Mesenchymal stem cell (in vitro differentiated cells and primary cell): ENCODE data around the gene ZCCHC13.

Source experiments
- DNase-seq: peaks from one replicate; pipeline ENCODE4 v3.0.0-alpha.2; 2013
- H2AFZ ChIP-seq: one replicate; pipeline ENCODE4 v1.6.1; 2013; ENCODE audit warnings: low read depth, mild to moderate bottlenecking, control low read depth, inconsistent platforms, low read length, moderate library complexity
- H2AK5ac ChIP-seq: 2 replicates; pipeline ENCODE4 v1.6.1; 2013; ENCODE audit warnings: low read length, moderate library complexity, mild to moderate bottlenecking, inconsistent platforms; ENCODE audit not compliant: severe bottlenecking
- H2BK120ac ChIP-seq: one replicate; pipeline ENCODE4 v1.6.1; 2013; ENCODE audit warnings: low read depth, mild to moderate bottlenecking, inconsistent platforms, low read length, moderate library complexity
- H2BK12ac ChIP-seq, 2 experiments: one replicate each; pipeline ENCODE4 v1.6.1; 2013; ENCODE audit warnings: inconsistent platforms in 2 of 2, low read length in 2 of 2, mild to moderate bottlenecking in 2 of 2, moderate library complexity in 2 of 2, control low read depth in 1 of 2
- H2BK15ac ChIP-seq: one replicate; pipeline ENCODE4 v1.6.1; 2013; ENCODE audit warnings: mild to moderate bottlenecking, low read depth, inconsistent platforms; ENCODE audit not compliant: poor library complexity, severe bottlenecking
- H2BK5ac ChIP-seq: 2 replicates; pipeline ENCODE4 v1.6.1; 2013; ENCODE audit warnings: low read depth, mild to moderate bottlenecking, low read length, control low read depth, inconsistent platforms; ENCODE audit not compliant: poor library complexity, severe bottlenecking
- H3K14ac ChIP-seq, 2 experiments: one replicate each; pipeline ENCODE4 v1.6.1; 2013; ENCODE audit warnings: inconsistent platforms in 2 of 2, low read length in 2 of 2, control low read depth in 1 of 2, mild to moderate bottlenecking in 1 of 2, moderate library complexity in 1 of 2
- H3K18ac ChIP-seq, 2 experiments: one replicate each; pipeline ENCODE4 v1.6.1; 2013; ENCODE audit warnings: inconsistent platforms in 2 of 2, low read length in 2 of 2, control low read depth in 1 of 2, low read depth in 1 of 2, mild to moderate bottlenecking in 1 of 2
- H3K23ac ChIP-seq, 2 experiments: one replicate each; pipeline ENCODE4 v1.6.1; 2013; ENCODE audit warnings: inconsistent platforms in 2 of 2, low read length in 2 of 2, mild to moderate bottlenecking in 2 of 2, moderate library complexity in 2 of 2, control low read depth in 1 of 2
- H3K27ac ChIP-seq: 2 replicates; pipeline ENCODE4 v1.5.1; 2013; ENCODE audit warnings: mild to moderate bottlenecking, moderate library complexity, low read length, control low read depth, inconsistent platforms; ENCODE audit not compliant: poor library complexity, severe bottlenecking
- H3K27me3 ChIP-seq, 2 experiments: 2 replicates each; pipeline versions ENCODE4 v1.6.1 to v1.7.0; 2013; ENCODE audit warnings: low read length in 2 of 2, mild to moderate bottlenecking in 2 of 2, moderate library complexity in 2 of 2, control low read depth in 1 of 2, inconsistent platforms in 1 of 2; ENCODE audit not compliant: control insufficient read depth in 1 of 2, insufficient read depth in 1 of 2
- H3K36me3 ChIP-seq, 2 experiments: 2 replicates each; pipeline versions ENCODE4 v1.6.1 to v1.7.0; 2013; ENCODE audit warnings: low read length in 2 of 2, control low read depth in 1 of 2, inconsistent platforms in 1 of 2, low read depth in 1 of 2, mild to moderate bottlenecking in 1 of 2; ENCODE audit not compliant: insufficient read depth in 2 of 2, control insufficient read depth in 1 of 2
- H3K4ac ChIP-seq, 2 experiments: one replicate each; pipeline ENCODE4 v1.6.1; 2013; ENCODE audit warnings: inconsistent platforms in 2 of 2, low read length in 2 of 2, mild to moderate bottlenecking in 2 of 2, moderate library complexity in 2 of 2, control low read depth in 1 of 2, low read depth in 1 of 2
- H3K4me1 ChIP-seq: 2 replicates; pipeline ENCODE4 v1.6.1; 2013; ENCODE audit warnings: low read depth, low read length, control low read depth; ENCODE audit not compliant: control insufficient read depth, insufficient read depth
- H3K4me2 ChIP-seq: 2 replicates; pipeline ENCODE4 v1.6.1; 2013; ENCODE audit warnings: low read length, mild to moderate bottlenecking, inconsistent platforms; ENCODE audit not compliant: poor library complexity, severe bottlenecking
- H3K4me3 ChIP-seq, 2 experiments: 2 replicates each; pipeline versions ENCODE4 v1.5.1 to v1.7.0; 2013; ENCODE audit warnings: low read length in 2 of 2, mild to moderate bottlenecking in 2 of 2, control low read depth in 1 of 2, low read depth in 1 of 2; ENCODE audit not compliant: insufficient read depth in 1 of 2
- H3K79me1 ChIP-seq: replicated peaks from 2 replicates; pipeline ENCODE4 v1.6.1; 2013; ENCODE audit warnings: mild to moderate bottlenecking, control low read depth, low read length, inconsistent platforms; ENCODE audit not compliant: poor library complexity, severe bottlenecking
- H3K9ac ChIP-seq: 2 replicates; pipeline ENCODE4 v1.7.0; 2013; ENCODE audit warnings: mild to moderate bottlenecking, low read length, moderate library complexity
- H3K9me3 ChIP-seq: 2 replicates; pipeline ENCODE4 v1.7.0; 2013; ENCODE audit warnings: mild to moderate bottlenecking, low read length; ENCODE audit not compliant: control insufficient read depth
- H4K8ac ChIP-seq: one replicate; pipeline ENCODE4 v1.6.1; 2013; ENCODE audit warnings: inconsistent platforms, mild to moderate bottlenecking, low read length, moderate library complexity
- H4K91ac ChIP-seq: one replicate; pipeline ENCODE4 v1.6.1; 2013; ENCODE audit warnings: mild to moderate bottlenecking, low read length, inconsistent platforms
- WGBS: methylation state at CpG from one replicate; pipeline ENCODE4 v1.1.7; 2013; ENCODE audit warnings: mixed read lengths; 5-methylcytosine and 5-hydroxymethylcytosine counted together

ZCCHC13 gene

GRCh38 chrX:74270393-74270792 is 33.6 kb upstream of the ZCCHC13 start:
- H3K36me3 ChIP-seq: peaks cover 5 to 69% of the 10 kb centered on the region in 2 experiments
- no peak overlapping the region for H3K4me3 ChIP-seq
- H2BK5ac ChIP-seq: no peak overlapping the region
- DNase-seq: no peak
- 100% methylated on average over 2 of the region's 3 CpGs for WGBS
- no peak overlapping the region for H2AFZ ChIP-seq
- H4K91ac ChIP-seq: no peak overlapping the region
- no peak overlapping the region for H3K27ac ChIP-seq
- no peak overlapping the region for H3K18ac ChIP-seq
- no peak overlapping the region for H3K4me2 ChIP-seq
- H3K14ac ChIP-seq: no peak overlapping the region
- H2AK5ac ChIP-seq: no peak overlapping the region
- no peaks in the 10 kb centered on the region for H3K9me3 ChIP-seq
- H3K4me1 ChIP-seq: no peaks in the 10 kb centered on the region
- H3K4ac ChIP-seq: no peak overlapping the region
- H3K9ac ChIP-seq: no peak overlapping the region
- peaks cover 0 to 15% of the 10 kb centered on the region in 2 experiments for H3K27me3 ChIP-seq
- no peak overlapping the region for H3K23ac ChIP-seq
- H2BK15ac ChIP-seq: no peak overlapping the region
- no peak overlapping the region for H4K8ac ChIP-seq
- H3K79me1 ChIP-seq: no peaks in the 10 kb centered on the region
- no peak overlapping the region for H2BK120ac ChIP-seq
- no peak overlapping the region for H2BK12ac ChIP-seq

DNA sequence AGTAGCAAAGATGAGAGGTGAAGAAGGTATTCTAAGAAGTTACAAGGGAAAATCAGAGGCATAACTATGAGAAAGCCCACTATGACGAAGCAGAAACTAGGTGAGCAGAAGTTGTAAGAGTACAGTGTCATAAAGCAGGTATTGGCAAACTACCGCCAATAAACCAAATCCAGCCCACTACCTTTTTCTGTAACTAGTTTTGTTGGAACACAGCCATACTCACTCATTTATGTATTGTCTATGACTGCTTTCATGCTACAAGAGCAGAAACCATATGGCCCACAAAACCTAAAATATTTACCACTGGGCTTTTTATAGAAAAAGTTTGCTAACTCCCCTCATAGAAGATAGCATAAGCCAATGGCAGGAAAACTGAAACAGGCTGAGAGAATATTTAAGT is 31.8 kb upstream of the ZCCHC13 start:
- H3K27me3 ChIP-seq: peaks cover 0 to 13% of the 10 kb centered on the region in 2 experiments
- no CpG with 5 or more reads among the region's 2 CpGs for WGBS

DNA sequence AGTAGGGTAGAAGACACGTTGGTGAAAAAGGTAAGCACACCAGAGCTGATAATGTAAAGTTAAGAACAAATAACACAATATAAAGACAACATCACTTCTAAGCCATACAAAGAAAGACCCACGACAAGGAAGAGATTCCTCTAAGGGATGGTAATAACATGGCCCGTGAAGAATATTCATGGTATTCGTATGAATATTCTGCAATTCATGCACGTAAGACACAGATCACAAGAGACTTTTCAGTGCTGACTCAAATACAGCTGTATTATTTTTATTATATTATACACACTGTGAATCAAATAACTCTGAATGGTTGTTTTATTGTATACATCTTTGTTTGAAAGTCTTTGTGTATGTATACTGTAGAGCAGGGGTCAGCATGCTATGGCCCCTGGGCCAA is 29.5 kb upstream of the ZCCHC13 start:
- H3K4me2 ChIP-seq: no peak overlapping the region
- no peak overlapping the region for H3K4me3 ChIP-seq
- no peak overlapping the region for H2BK12ac ChIP-seq
- H3K27me3 ChIP-seq: peaks cover 0 to 4% of the 10 kb centered on the region in 2 experiments
- no peak for DNase-seq
- WGBS: 100% methylated on average over 1 of the region's 5 CpGs
- H2AFZ ChIP-seq: no peak overlapping the region
- H4K8ac ChIP-seq: no peak overlapping the region
- H3K36me3 ChIP-seq: peaks cover 8 to 80% of the 10 kb centered on the region in 2 experiments
- no peak overlapping the region for H2BK15ac ChIP-seq
- H2BK120ac ChIP-seq: no peak overlapping the region
- H3K27ac ChIP-seq: no peak overlapping the region
- no peak overlapping the region for H2AK5ac ChIP-seq
- H3K79me1 ChIP-seq: peaks cover 2% of the 10 kb centered on the region
- no peak overlapping the region for H4K91ac ChIP-seq
- H3K23ac ChIP-seq: no peak overlapping the region
- H3K9ac ChIP-seq: no peak overlapping the region
- H3K18ac ChIP-seq: no peak overlapping the region
- no peaks in the 10 kb centered on the region for H3K9me3 ChIP-seq
- H3K4ac ChIP-seq: no peak overlapping the region
- no peak overlapping the region for H3K14ac ChIP-seq
- no peaks in the 10 kb centered on the region for H3K4me1 ChIP-seq
- H2BK5ac ChIP-seq: no peak overlapping the region

More for the DNA sequence above, 31.8 kb upstream of the ZCCHC13 start:
- Histone ChIP-seq H2BK5ac (no peak overlapping the region), H4K8ac (no peak overlapping the region), H3K4ac (no peak overlapping the region), H3K36me3 (peaks cover 8 to 74% of the 10 kb centered on the region in 2 experiments), H3K4me3 (no peak overlapping the region), H3K23ac (no peak overlapping the region), H4K91ac (no peak overlapping the region), H3K14ac (no peak overlapping the region), H3K9me3 (no peaks in the 10 kb centered on the region), H2AFZ (no peak overlapping the region), H2BK15ac (no peak overlapping the region), H2AK5ac (no peak overlapping the region), H3K79me1 (no peaks in the 10 kb centered on the region), H3K4me1 (no peaks in the 10 kb centered on the region), H3K9ac (no peak overlapping the region), H2BK120ac (no peak overlapping the region), H3K27ac (no peak overlapping the region), H2BK12ac (no peak overlapping the region), H3K18ac (no peak overlapping the region), H3K4me2 (no peak overlapping the region)
- DNase-seq: no peak

DNA sequence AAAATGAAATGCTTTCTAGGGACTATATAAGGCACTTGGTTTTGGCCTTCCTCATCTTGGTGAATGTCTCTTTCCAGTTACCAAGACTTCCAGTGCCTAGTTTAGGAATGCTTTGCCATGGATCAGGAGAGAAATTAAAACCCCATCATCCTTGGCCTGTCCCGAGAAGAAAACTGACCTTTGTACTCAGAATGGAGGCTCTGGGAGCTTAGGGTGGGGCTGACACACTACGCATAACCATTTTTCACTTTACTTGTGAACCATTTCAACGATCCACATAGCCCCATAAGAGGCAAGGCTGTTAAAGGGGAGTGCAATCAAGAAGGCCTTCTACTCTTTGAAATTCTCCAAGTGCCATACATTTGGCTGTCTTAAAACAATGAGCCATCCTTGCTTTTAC is 26.7 kb upstream of the ZCCHC13 start:
- Histone ChIP-seq H3K4me1 (no peaks in the 10 kb centered on the region), H2AK5ac (no peak overlapping the region), H3K4me2 (no peak overlapping the region), H2BK120ac (no peak overlapping the region), H3K27me3 (peaks cover 0 to 6% of the 10 kb centered on the region in 2 experiments), H3K9me3 (no peaks in the 10 kb centered on the region), H4K91ac (no peak overlapping the region), H3K36me3 (peaks cover 10 to 88% of the 10 kb centered on the region in 2 experiments), H3K4ac (no peak overlapping the region), H2BK12ac (no peak overlapping the region), H3K27ac (no peak overlapping the region), H3K79me1 (peaks cover 5% of the 10 kb centered on the region), H4K8ac (no peak overlapping the region), H2AFZ (no peak overlapping the region), H3K18ac (no peak overlapping the region), H2BK15ac (no peak overlapping the region), H2BK5ac (no peak overlapping the region), H3K23ac (no peak overlapping the region), H3K9ac (no peak overlapping the region), H3K14ac (no peak overlapping the region), H3K4me3 (no peak overlapping the region)
- no peak for DNase-seq
- 100% methylated on average over 1 of the region's 3 CpGs for WGBS
